HG02884 (cell line): ENCODE measurements around the gene TMEM184C.

Experiments
- ATAC-seq: cut with Tn5 transposase; IDR thresholded peaks from one replicate; pipeline ENCODE4 v1.9.1; 2021; ENCODE audit warnings: mild to moderate bottlenecking, moderate library complexity; ENCODE audit not compliant: unreplicated experiment

Gene TMEM184C

GRCh38 chr4:147599206-147599605 lies 18.0 kb upstream of the TMEM184C start:
- ATAC-seq, result no peak

GRCh38 chr4:147599769-147600168 lies 17.4 kb upstream of the TMEM184C start:
- no peak for ATAC-seq

- no peak for ATAC-seq
These were observed 11.7 kb upstream of the TMEM184C start for GRCh38 chr4:147605499-147605898.

GRCh38 chr4:147607471-147607870 lies 9.7 kb upstream of the TMEM184C start:
- no peak for ATAC-seq

- no peak for ATAC-seq
These were observed 6.5 kb upstream of the TMEM184C start for GRCh38 chr4:147610686-147611085.

GRCh38 chr4:147616849-147617172 lies 386 bp upstream of the TMEM184C start:
- peak; percentile 17 for ATAC-seq

GRCh38 chr4:147617841-147618691 lies 869 bp downstream of the TMEM184C start:
- ATAC-seq, result peak; percentile 5

GRCh38 chr4:147620315-147620714 lies 3.1 kb downstream of the TMEM184C start:
- ATAC-seq, result no peak

GRCh38 chr4:147625733-147626132 lies 8.5 kb downstream of the TMEM184C start:
- no peak for ATAC-seq

GRCh38 chr4:147626903-147627302 lies 9.7 kb downstream of the TMEM184C start:
- no peak for ATAC-seq

GRCh38 chr4:147628415-147628814 lies 11.2 kb downstream of the TMEM184C start:
- no peak for ATAC-seq

- no peak for ATAC-seq
These were observed 12.9 kb downstream of the TMEM184C start for GRCh38 chr4:147629783-147630730.

- no peak for ATAC-seq
These were observed 15.9 kb downstream of the TMEM184C start for GRCh38 chr4:147633113-147633512.

GRCh38 chr4:147633643-147634042 lies 16.4 kb downstream of the TMEM184C start:
- ATAC-seq, result no peak

- no peak for ATAC-seq
These were observed 18.2 kb downstream of the TMEM184C start for GRCh38 chr4:147635348-147635747.

- no peak for ATAC-seq
These were observed 21.2 kb downstream of the TMEM184C start for GRCh38 chr4:147638365-147638764.

GRCh38 chr4:147638942-147639341 lies 21.7 kb downstream of the TMEM184C start:
- peak; percentile 84 for ATAC-seq

- ATAC-seq, result no peak
These were observed 22.2 kb downstream of the TMEM184C start for GRCh38 chr4:147639388-147639787.

- no peak for ATAC-seq
These were observed 23.1 kb downstream of the TMEM184C start for GRCh38 chr4:147640331-147640730.

GRCh38 chr4:147643616-147644015 lies 26.4 kb downstream of the TMEM184C start:
- ATAC-seq, result no peak

GRCh38 chr4:147644471-147644870 lies 27.3 kb downstream of the TMEM184C start:
- no peak for ATAC-seq

GRCh38 chr4:147645099-147645498 lies 27.9 kb downstream of the TMEM184C start:
- no peak for ATAC-seq
